A549 (cell line): Measurements from ENCODE around the gene ACAP1. TPM values are rescaled to one million over a fixed set of nuclear protein-coding genes. Genes with fewer than 3 reads are reported as not detected.

Source experiments
- ATAC-seq, 2 experiments: fragments of 200-7000 bp in 1 of 2; fragments of >200 bp in 1 of 2; cut with Nextera tagmentation in 1 of 2; cut with Tn5 transposase in 1 of 2; 3 replicates each; pipeline versions ENCODE4 v1.8.0 to v1.9.1; 2018 to 2020; ENCODE audit warnings: mild to moderate bottlenecking in 1 of 2, moderate library complexity in 1 of 2
- CTCF ChIA-PET: fragments of 300-600 bp; sonication (Branson Sonifier 250); formaldehyde crosslinking; extraction: SDS; loops from one replicate; lab custom pipeline; 2021; ENCODE audit warnings: antibody characterized with exemption, inconsistent platforms; lab: Yijun Ruan, JAX
- POLR2A ChIA-PET: fragments of 350-600 bp; formaldehyde crosslinking; extraction: SDS; loops from one replicate; lab custom pipeline; 2021; ENCODE audit warnings: antibody characterized with exemption, inconsistent platforms; lab: Yijun Ruan, JAX
- DNase-seq, 2 experiments: peaks; one replicate each; pipeline versions ENCODE4 v3.0.0 to v3.0.0-alpha.2; 2011 to 2016; ENCODE audit warnings: low read depth in 1 of 2, low spot score in 1 of 2
- FAIRE-seq: peaks from 2 replicates; lab custom pipeline; 2011; peaks lifted over from hg19 to GRCh38; lab: Jason Lieb, UNC
- H3K27ac ChIP-seq, 2 experiments: fragments of >200 bp; sonication (Bioruptor Twin); formaldehyde crosslinking; 3 replicates each; pipeline ENCODE4 v1.5.1; 2016 to 2017
- H3K4me1 ChIP-seq: fragments of >200 bp; sonication (Bioruptor Twin); formaldehyde crosslinking; 3 replicates; pipeline ENCODE4 v1.6.1; 2016
- H3K4me2 ChIP-seq: fragments of >200 bp; sonication (Bioruptor Twin); formaldehyde crosslinking; 3 replicates; pipeline ENCODE4 v1.6.1; 2016
- H3K4me3 ChIP-seq: fragments of >200 bp; sonication (Bioruptor Twin); formaldehyde crosslinking; 3 replicates; pipeline ENCODE4 v1.5.1; 2016
- H3K9me3 ChIP-seq: fragments of >200 bp; sonication (Bioruptor Twin); formaldehyde crosslinking; 3 replicates; pipeline ENCODE4 v1.6.1; 2016
- BHLHE40 ChIP-seq: IDR thresholded peaks from 2 replicates; pipeline ENCODE4 v1.6.1; 2012; ENCODE audit warnings: low read depth, low read length, inconsistent platforms
- CHD2 ChIP-seq: fragments of 150-350 bp; IDR thresholded peaks from 2 replicates; pipeline ENCODE4 v1.6.1; 2014; ENCODE audit warnings: low read length; ENCODE audit not compliant: partially characterized antibody
- EHMT2 ChIP-seq: fragments of 200-600 bp; sonication (generic); IDR thresholded peaks from 2 replicates; pipeline ENCODE4 v1.6.1; 2016; ENCODE audit warnings: antibody characterized with exemption, low read depth, mild to moderate bottlenecking, moderate library complexity
- EP300 ChIP-seq, 2 experiments: fragments of >200 bp; sonication (Bioruptor Twin); formaldehyde crosslinking; IDR thresholded peaks; 2 replicates in 1 of 2; 3 replicates in 1 of 2; pipeline ENCODE4 v1.6.1; 2016 to 2017
- ESRRA ChIP-seq: fragments of 150-350 bp; IDR thresholded peaks from 2 replicates; pipeline ENCODE4 v1.6.1; 2014; ENCODE audit warnings: mild to moderate bottlenecking, low read length, borderline replicate concordance
- FOSB ChIP-seq: fragments of 250-450 bp; sonication (Bioruptor Pico); IDR thresholded peaks from 2 replicates; pipeline ENCODE4 v1.5.0; 2020; ENCODE audit warnings: mild to moderate bottlenecking, moderate library complexity
- FOSL2 ChIP-seq, 2 experiments: fragments of 450-650 bp in 1 of 2; fragments of >200 bp in 1 of 2; sonication (Bioruptor Twin) in 1 of 2; formaldehyde crosslinking; IDR thresholded peaks; 2 replicates each; pipeline versions ENCODE4 v1.5.0 to v1.6.1; 2016 to 2020; ENCODE audit warnings: mild to moderate bottlenecking in 1 of 2, moderate library complexity in 1 of 2
- HEYL ChIP-seq: fragments of 250-450 bp; sonication (Bioruptor Pico); IDR thresholded peaks from 2 replicates; pipeline ENCODE4 v1.8.0; 2021; ENCODE audit warnings: mild to moderate bottlenecking, moderate library complexity
- HMGXB4 ChIP-seq: fragments of 250-450 bp; sonication (Bioruptor Pico); IDR thresholded peaks from 2 replicates; pipeline ENCODE4 v1.5.0; 2021; ENCODE audit warnings: mild to moderate bottlenecking, moderate library complexity, borderline replicate concordance
- HOXA7 ChIP-seq: fragments of 250-450 bp; sonication (Bioruptor Pico); IDR thresholded peaks from 2 replicates; pipeline ENCODE4 v1.5.0; 2020; ENCODE audit warnings: mild to moderate bottlenecking, moderate library complexity
- HOXB13 ChIP-seq: fragments of 250-450 bp; sonication (Bioruptor Pico); IDR thresholded peaks from 2 replicates; pipeline ENCODE4 v1.5.0; 2020; ENCODE audit warnings: low read depth, mild to moderate bottlenecking, moderate library complexity
- KDM1A ChIP-seq: fragments of 200-600 bp; sonication (generic); IDR thresholded peaks from 2 replicates; pipeline ENCODE4 v1.6.1; 2016; ENCODE audit warnings: low read depth, mild to moderate bottlenecking
- MAZ ChIP-seq: fragments of 150-350 bp; IDR thresholded peaks from 2 replicates; pipeline ENCODE4 v1.6.1; 2014; ENCODE audit warnings: antibody characterized with exemption, low read depth, low read length, borderline replicate concordance
- MYC ChIP-seq: IDR thresholded peaks from 2 replicates; pipeline ENCODE4 v1.6.1; 2012; ENCODE audit warnings: mild to moderate bottlenecking, inconsistent platforms, low read length, improper control_type of control experiment, borderline replicate concordance
- NR3C1 ChIP-seq: fragments of >200 bp; sonication (Bioruptor Twin); formaldehyde crosslinking; IDR thresholded peaks from 3 replicates; pipeline ENCODE4 v1.6.1; 2017
- PHF8 ChIP-seq: fragments of 200-600 bp; sonication (generic); IDR thresholded peaks from 2 replicates; pipeline ENCODE4 v1.6.1; 2016; ENCODE audit warnings: low read depth, mild to moderate bottlenecking, antibody characterized with exemption, moderate library complexity, borderline replicate concordance
- POLR2AphosphoS2 ChIP-seq: conservative IDR thresholded peaks from 2 replicates; pipeline ENCODE4 v1.6.1; 2012; ENCODE audit warnings: low read length, improper control_type of control experiment, inconsistent platforms
- RARB ChIP-seq: fragments of 250-450 bp; sonication (Bioruptor Pico); IDR thresholded peaks from 2 replicates; pipeline ENCODE4 v1.8.0; 2021; ENCODE audit warnings: mild to moderate bottlenecking, moderate library complexity
- RCOR1 ChIP-seq: fragments of 150-350 bp; IDR thresholded peaks from 2 replicates; pipeline ENCODE4 v1.6.1; 2014; ENCODE audit warnings: antibody characterized with exemption, low read length, low read depth
- REST ChIP-seq: fragments of 200-600 bp; sonication (generic); IDR thresholded peaks from 2 replicates; pipeline ENCODE4 v1.6.1; 2016; ENCODE audit warnings: antibody characterized with exemption, mild to moderate bottlenecking, moderate library complexity
- SREBF2 ChIP-seq: fragments of 450-650 bp; IDR thresholded peaks from 2 replicates; pipeline ENCODE4 v1.6.1; 2014; ENCODE audit warnings: mild to moderate bottlenecking, moderate library complexity
- TP53 ChIP-seq: fragments of 250-450 bp; sonication (Bioruptor Pico); IDR thresholded peaks from 2 replicates; pipeline ENCODE4 v1.5.0; 2021; ENCODE audit warnings: mild to moderate bottlenecking, moderate library complexity
- ZC3H11A ChIP-seq: fragments of 450-650 bp; IDR thresholded peaks from 2 replicates; pipeline ENCODE4 v1.6.1; 2014; ENCODE audit warnings: antibody characterized with exemption, mild to moderate bottlenecking
- WGBS: methylation state at CpG from one replicate; pipeline ENCODE4 v1.1.6; 2017; ENCODE audit errors: missing lambda C conversion rate; 5-methylcytosine and 5-hydroxymethylcytosine counted together
- polyA plus RNA-seq, 4 experiments: library from polyadenylated mRNA; depleted of rRNA in 3 of 4; stranded (reverse); fragments of >200 nt; fragmentation: RNase III in 1 of 4; extraction: RNeasy Plus Mini Kit Qiagen cat#74134 plus additional on column Dnase treatment in 1 of 4; gene quantifications; 2 replicates in 3 of 4; 3 replicates in 1 of 4; pipeline ENCODE4 v1.2.3, GENCODE V29; 2011 to 2017
- TF ChIP-seq, protein P1 (sequence below): IDR thresholded peaks from 2 replicates; pipeline ENCODE4 v1.6.1; 2012
- TF ChIP-seq, protein P2 (sequence below): fragments of >200 bp; sonication (Bioruptor Twin); formaldehyde crosslinking; IDR thresholded peaks from 3 replicates; pipeline ENCODE4 v1.6.1; 2016

The ACAP1 gene
- polyA plus RNA-seq, 2 of the 4 experiments (the other 2 are of a cell fraction), result 0.41 to 1.3 TPM

- no peak for TF ChIP-seq SREBF2
- TF ChIP-seq KDM1A, result no peak
- no peak for TF ChIP-seq EHMT2
- TF ChIP-seq ZC3H11A, result no peak
- peak; percentile 23; the same call in 1 of the 2 replicates for TF ChIP-seq FOSB (CRISPR knock-in tag)
- TF ChIP-seq MAZ, result no peak
- TF ChIP-seq TP53 (CRISPR knock-in tag), result peak; percentile 64; the same call in 1 of the 2 replicates
- TF ChIP-seq RCOR1, result no peak
- peak; percentile 85 for TF ChIP-seq BHLHE40
- TF ChIP-seq, protein P1, sequence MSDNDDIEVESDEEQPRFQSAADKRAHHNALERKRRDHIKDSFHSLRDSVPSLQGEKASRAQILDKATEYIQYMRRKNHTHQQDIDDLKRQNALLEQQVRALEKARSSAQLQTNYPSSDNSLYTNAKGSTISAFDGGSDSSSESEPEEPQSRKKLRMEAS, result peak; percentile 99
- no peak for TF ChIP-seq REST
- no peak for TF ChIP-seq POLR2AphosphoS2
- TF ChIP-seq HOXB13 (CRISPR knock-in tag), result peak; percentile 84; the same call in 1 of the 2 replicates
- no peak for TF ChIP-seq NR3C1
- 0 out of 2 replicates have a peak, but pooled peaks have one; percentile 57 for TF ChIP-seq HMGXB4 (CRISPR knock-in tag)
- TF ChIP-seq MYC, result peak; percentile 94
- 0 out of 2 replicates have a peak, but pooled peaks have one; percentile 25 for TF ChIP-seq ESRRA
Measured at GRCh38 chr17:7296189-7296861, 40.0 kb upstream of the ACAP1 start (continued).

DNA sequence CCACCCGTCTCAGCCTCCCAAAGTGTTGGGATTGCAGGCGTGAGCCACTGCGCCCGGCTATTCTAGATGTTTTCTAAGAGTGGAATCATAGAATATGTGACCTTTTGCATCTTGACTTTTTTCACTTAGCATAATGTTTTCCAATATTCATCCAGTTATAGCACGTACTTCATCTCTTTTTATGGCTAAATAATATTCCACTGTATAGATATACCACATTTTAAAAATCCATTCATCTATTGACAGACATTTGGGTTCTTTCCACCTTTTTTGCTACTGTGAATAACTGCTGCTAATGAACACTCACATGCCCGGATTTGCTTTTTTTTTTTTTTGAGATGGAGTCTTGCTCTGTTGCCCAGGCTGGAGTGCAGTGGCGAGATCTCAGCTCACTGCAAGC is 32.1 kb upstream of the ACAP1 start:
- no peak overlapping the region for H3K4me3 ChIP-seq
- POLR2A ChIA-PET, result no interaction called here
- ATAC-seq, result no peak
- H3K9me3 ChIP-seq, result no peaks in the 10 kb centered on the region
- H3K27ac ChIP-seq, result no peak overlapping the region
- no peak for TF ChIP-seq ESRRA
- TF ChIP-seq FOSL2 (IDR thresholded peaks at IDR 0.05), result no peak
- no peak for TF ChIP-seq FOSL2 (CRISPR knock-in tag; IDR thresholded peaks at IDR 0.05)
- TF ChIP-seq HEYL, result no peak
- no peak for TF ChIP-seq CHD2
- TF ChIP-seq HOXA7 (CRISPR knock-in tag), result no peak
- no peak for TF ChIP-seq RCOR1
- TF ChIP-seq, protein P2, sequence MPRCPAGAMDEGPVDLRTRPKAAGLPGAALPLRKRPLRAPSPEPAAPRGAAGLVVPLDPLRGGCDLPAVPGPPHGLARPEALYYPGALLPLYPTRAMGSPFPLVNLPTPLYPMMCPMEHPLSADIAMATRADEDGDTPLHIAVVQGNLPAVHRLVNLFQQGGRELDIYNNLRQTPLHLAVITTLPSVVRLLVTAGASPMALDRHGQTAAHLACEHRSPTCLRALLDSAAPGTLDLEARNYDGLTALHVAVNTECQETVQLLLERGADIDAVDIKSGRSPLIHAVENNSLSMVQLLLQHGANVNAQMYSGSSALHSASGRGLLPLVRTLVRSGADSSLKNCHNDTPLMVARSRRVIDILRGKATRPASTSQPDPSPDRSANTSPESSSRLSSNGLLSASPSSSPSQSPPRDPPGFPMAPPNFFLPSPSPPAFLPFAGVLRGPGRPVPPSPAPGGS, result no peak
- TF ChIP-seq REST, result no peak
- no peak for TF ChIP-seq PHF8
- TF ChIP-seq EP300 (IDR thresholded peaks at IDR 0.05), result no peak
- TF ChIP-seq RARB (CRISPR knock-in tag), result no peak
- FAIRE-seq, result no peak
- peaks cover 2% of the 10 kb centered on the region for H3K4me1 ChIP-seq
- no peak overlapping the region for H3K4me2 ChIP-seq
- CTCF ChIA-PET, result interaction anchor here (0.6 to 11.0 kb wide), 7 partner anchors 9 to 139 kb away, joined by 3 to 446 read pairs (median 7); partner anchors contain the start of gene SLC2A4
- 87% methylated on average over 7 of the region's 7 CpGs for WGBS
- DNase-seq, result no peak
